Measurements from ENCODE around the gene ADCY2.

The ADCY2 gene

GRCh38 chr5:7473668-7474215 lies 77.8 kb downstream of the ADCY2 start:
- ATAC-seq = no peak
- TF ChIP-seq ISL1 (CRISPR knock-in tag; IDR thresholded peaks at IDR 0.05) = no peak
- TF ChIP-seq TCF4 (CRISPR knock-in tag; IDR thresholded peaks at IDR 0.05; ENCODE audit: borderline replicate concordance) = no peak
- TF ChIP-seq TSHZ2 (CRISPR knock-in tag; IDR thresholded peaks at IDR 0.05) = no peak
- no peak for TF ChIP-seq ESRRG (CRISPR knock-in tag; IDR thresholded peaks at IDR 0.05)
- TF ChIP-seq GLIS3 (CRISPR knock-in tag; IDR thresholded peaks at IDR 0.05) = no peak
- no peak for TF ChIP-seq CSDC2 (CRISPR knock-in tag; IDR thresholded peaks at IDR 0.05)
- TF ChIP-seq ZNF70 (CRISPR knock-in tag; IDR thresholded peaks at IDR 0.05) = no peak
- no peak for TF ChIP-seq POU6F1 (CRISPR knock-in tag; IDR thresholded peaks at IDR 0.05; ENCODE audit: borderline replicate concordance, low read depth)
- no peak for TF ChIP-seq SNAI2 (CRISPR knock-in tag; IDR thresholded peaks at IDR 0.05)
- TF ChIP-seq ZNF8 (CRISPR knock-in tag; IDR thresholded peaks at IDR 0.05) = no peak

- no peak for ATAC-seq
- TF ChIP-seq ZNF565 (CRISPR knock-in tag; conservative IDR thresholded peaks at IDR 0.05; ENCODE audit: low read depth) = no peak
- TF ChIP-seq PATZ1 (CRISPR knock-in tag; IDR thresholded peaks at IDR 0.05; ENCODE audit: borderline replicate concordance) = no peak
- TF ChIP-seq BACH2 (CRISPR knock-in tag; IDR thresholded peaks at IDR 0.05; ENCODE audit: borderline replicate concordance) = no peak
Observed at GRCh38 chr5:7474821-7475403, 79.0 kb downstream of the ADCY2 start.

- ATAC-seq = no peak
- no peak for TF ChIP-seq ZNF70 (CRISPR knock-in tag; IDR thresholded peaks at IDR 0.05)
- no peak for TF ChIP-seq ZNF565 (CRISPR knock-in tag; conservative IDR thresholded peaks at IDR 0.05; ENCODE audit: low read depth)
- no peak for TF ChIP-seq TSHZ2 (CRISPR knock-in tag; IDR thresholded peaks at IDR 0.05)
- TF ChIP-seq PATZ1 (CRISPR knock-in tag; IDR thresholded peaks at IDR 0.05; ENCODE audit: borderline replicate concordance) = no peak
Observed at GRCh38 chr5:7478459-7478858, 82.5 kb downstream of the ADCY2 start.

GRCh38 chr5:7488734-7489133 lies 92.8 kb downstream of the ADCY2 start:
- ATAC-seq = no peak
- TF ChIP-seq POU6F1 (CRISPR knock-in tag; IDR thresholded peaks at IDR 0.05; ENCODE audit: borderline replicate concordance, low read depth) (no peak), TSHZ2 (CRISPR knock-in tag; IDR thresholded peaks at IDR 0.05) (no peak), ZNF70 (CRISPR knock-in tag; IDR thresholded peaks at IDR 0.05) (no peak), CSDC2 (CRISPR knock-in tag; IDR thresholded peaks at IDR 0.05) (no peak), TOX (CRISPR knock-in tag; IDR thresholded peaks at IDR 0.05; ENCODE audit: borderline replicate concordance) (no peak), PPARA (CRISPR knock-in tag; IDR thresholded peaks at IDR 0.05; ENCODE audit: borderline replicate concordance) (no peak), ZNF565 (CRISPR knock-in tag; conservative IDR thresholded peaks at IDR 0.05; ENCODE audit: low read depth) (no peak), BACH2 (CRISPR knock-in tag; IDR thresholded peaks at IDR 0.05; ENCODE audit: borderline replicate concordance) (no peak), ZFP3 (CRISPR knock-in tag; IDR thresholded peaks at IDR 0.05) (no peak), GLIS3 (CRISPR knock-in tag; IDR thresholded peaks at IDR 0.05) (no peak), ZC3H10 (CRISPR knock-in tag; IDR thresholded peaks at IDR 0.05) (no peak), RARB (CRISPR knock-in tag; IDR thresholded peaks at IDR 0.05) (no peak), ESRRG (CRISPR knock-in tag; IDR thresholded peaks at IDR 0.05) (no peak)

Data from SK-N-SH treated with all-trans-retinoic acid at 6 μM for 48 hours (cell line).